Measurements from ENCODE around the gene STK4. TPM values are rescaled to one million over a fixed set of nuclear protein-coding genes. Genes with fewer than 3 reads are reported as not detected.

Gene STK4
- total and polyA plus RNA-seq, 2 donors (not counting 3 experiments of a cell fraction or from before 2014, with no cell fraction given): 9.1 to 29.6 TPM

GRCh38 chr20:45034436-45034835, 68.1 kb downstream of the STK4 start:
- Histone ChIP-seq H3K27ac (ENCODE audit: insufficient read depth, low read depth, low read length) (no peak overlapping the region), H3K9me3 (replicated peaks; ENCODE audit: control insufficient read depth, insufficient read depth, low read length) (no peaks in the 10 kb centered on the region), H3K4me1 (ENCODE audit: control insufficient read depth, extremely low read depth, insufficient read depth, low read length) (peaks cover 5% of the 10 kb centered on the region), H3K27me3 (ENCODE audit: control insufficient read depth in 2 of 2, insufficient read depth in 2 of 2, low read length in 2 of 2) (no peaks in the 10 kb centered on the region), H3K36me3 (ENCODE audit: control insufficient read depth in 2 of 2, extremely low read depth in 1 of 2, insufficient read depth in 2 of 2, low read length in 2 of 2) (no peaks in the 10 kb centered on the region), H2AFZ (ENCODE audit: low read depth, low read length) (no peak overlapping the region), H3K79me2 (ENCODE audit: control insufficient read depth, insufficient read depth, low read length) (no peaks in the 10 kb centered on the region), H3K4me3 (replicated peaks in 1 of 3; ENCODE audit: insufficient read depth in 1 of 3, low read depth in 1 of 3, low read length in 3 of 3) (no peak overlapping the region), H3K9me1 (replicated peaks; ENCODE audit: control insufficient read depth, extremely low read depth, insufficient read depth, low read length) (no peaks in the 10 kb centered on the region), H3K9ac (replicated peaks; ENCODE audit: extremely low read depth, insufficient read depth, low read length) (no peak overlapping the region), H3K4me2 (ENCODE audit: insufficient read depth, low read length) (no peak overlapping the region), H4K20me1 (replicated peaks; ENCODE audit: control insufficient read depth, extremely low read depth, insufficient read depth, low read length) (no peaks in the 10 kb centered on the region)
- dilution Hi-C loops (cut with MboI; ENCODE audit: extremely low pct_ligation_motif_present, low sequenced_read_pairs): no loop called here
- intact Hi-C loops (cut with micrococcal nuclease): no loop called here
- TF ChIP-seq CTCF (IDR thresholded peaks at IDR 0.05; ENCODE audit: extremely low read depth in 1 of 2, insufficient read depth in 1 of 2, low read depth in 1 of 2, low read length in 2 of 2) (no peak), MYC (IDR thresholded peaks at IDR 0.05; ENCODE audit: low read depth, low read length) (no peak), JUN (IDR thresholded peaks at IDR 0.05; ENCODE audit: borderline replicate concordance, insufficient read depth, insufficient read length, low read depth) (no peak), POLR2AphosphoS5 (IDR thresholded peaks at IDR 0.05; ENCODE audit: insufficient read depth, low read depth, low read length) (no peak), FOS (IDR thresholded peaks at IDR 0.05; ENCODE audit: borderline replicate concordance, insufficient read depth, low read length) (no peak), EZH2 (IDR thresholded peaks at IDR 0.05; ENCODE audit: borderline replicate concordance, low read depth, low read length, severe bottlenecking) (no peak), GATA2 (IDR thresholded peaks at IDR 0.05; ENCODE audit: insufficient read depth, insufficient read length, low read depth, low read length) (no peak), POLR2A (IDR thresholded peaks at IDR 0.05; ENCODE audit: low read depth, low read length) (no peak)
- TF ChIP-seq, protein P1, sequence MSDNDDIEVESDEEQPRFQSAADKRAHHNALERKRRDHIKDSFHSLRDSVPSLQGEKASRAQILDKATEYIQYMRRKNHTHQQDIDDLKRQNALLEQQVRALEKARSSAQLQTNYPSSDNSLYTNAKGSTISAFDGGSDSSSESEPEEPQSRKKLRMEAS (IDR thresholded peaks at IDR 0.05; ENCODE audit: insufficient read depth, insufficient read length): no peak
- DNase-seq (ENCODE audit: low read depth, low spot score) (no peak), FAIRE-seq (no peak)
- BruUV-seq (replicated peaks): no TSS peak
- CTCF ChIA-PET: interaction anchor here (1.0 to 2.0 kb wide), 4 partner anchors 10 to 23 kb away, joined by 3 to 15 read pairs (median 4); no protein-coding TSS in a partner anchor
- POLR2A ChIA-PET: no interaction called here

Data from endothelial cell of umbilical vein (primary cell).